ENCODE data around the gene SCN2A.

SCN2A gene

DNA sequence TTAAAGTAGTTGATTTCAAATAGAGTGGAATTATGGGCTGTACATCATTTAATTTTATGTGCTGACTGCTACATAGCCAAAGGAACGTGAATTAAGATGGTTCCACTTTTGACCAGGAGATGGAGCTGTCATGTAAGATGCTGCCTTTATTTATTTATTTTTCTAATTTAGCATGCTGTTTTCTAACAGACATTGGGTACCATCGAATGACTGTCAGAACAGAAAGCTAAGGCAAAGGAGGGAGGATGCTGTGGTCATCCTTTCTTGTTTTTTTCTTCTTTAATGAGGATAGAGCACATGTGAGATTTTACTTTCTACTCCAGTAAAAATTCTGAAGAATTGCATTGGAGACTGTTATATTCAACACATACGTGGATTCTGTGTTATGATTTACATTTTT, at the start of gene SCN2A:
SCN2A (plus strand) TSS at position 185 of the 400 bp plus-strand sequence. CDS start 56,410 bp downstream, outside the sequence.
- peak in 1 of 2 donors; percentile 63 for DNase-seq

GRCh38 chr2:165191096-165191728, 48.0 kb upstream of the SCN2A start:
- no peak for DNase-seq

GRCh38 chr2:165192729-165193128, 46.5 kb upstream of the SCN2A start:
- no peak for DNase-seq

GRCh38 chr2:165193178-165193777, 45.9 kb upstream of the SCN2A start:
- no peak for DNase-seq

- DNase-seq, result no peak
Measured at GRCh38 chr2:165196411-165196810, 42.8 kb upstream of the SCN2A start.

- no peak for DNase-seq
Measured at GRCh38 chr2:165197346-165197745, 41.9 kb upstream of the SCN2A start.

- DNase-seq, result no peak
Measured at GRCh38 chr2:165198181-165198580, 41.0 kb upstream of the SCN2A start.

DNA sequence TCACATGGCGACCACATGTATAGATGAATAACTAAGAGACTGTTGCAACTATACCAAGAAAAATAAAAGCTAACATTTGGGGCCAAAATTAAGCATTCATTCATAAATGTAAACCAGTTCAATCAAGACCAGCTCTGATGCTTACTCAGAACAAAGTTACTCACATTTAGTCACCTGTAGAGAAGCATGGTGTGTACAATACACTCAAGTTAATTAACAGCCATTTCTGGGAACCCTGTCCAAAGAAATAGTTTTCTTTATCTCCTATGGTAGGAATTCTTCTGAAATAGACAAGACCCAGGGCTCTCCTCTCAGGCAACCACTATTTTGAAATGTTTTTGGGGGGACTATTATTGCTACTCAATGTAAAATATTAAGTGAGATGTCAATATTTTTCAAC, 37.0 kb upstream of the SCN2A start:
- DNase-seq, result no peak

- DNase-seq, result peak; percentile 9 to 54
Measured at GRCh38 chr2:165203689-165204559, 35.3 kb upstream of the SCN2A start, which contains the start of gene SCN3A. SCN3A (minus strand) TSS chr2:165204050; CDS start chr2:165176394, 27,656 bp downstream.

DNA sequence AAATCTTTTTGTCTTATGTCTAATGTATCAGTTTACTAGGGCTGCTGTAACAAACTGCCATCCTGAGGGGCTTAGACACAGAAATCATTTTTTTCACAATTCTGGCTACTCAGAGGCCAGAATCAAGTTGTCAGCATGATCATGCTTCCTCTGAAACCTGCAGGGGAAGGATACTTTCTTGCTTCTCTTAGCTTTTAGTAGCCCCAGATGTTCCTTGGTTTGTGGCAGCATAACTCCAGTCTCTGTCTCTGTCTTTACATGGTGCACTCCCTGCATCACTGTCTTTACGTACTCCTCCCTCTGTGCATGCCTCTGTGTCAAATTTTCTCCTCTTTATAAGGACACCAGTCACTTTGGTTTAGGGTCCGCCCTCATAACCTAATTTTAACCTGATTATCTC, 33.3 kb upstream of the SCN2A start:
- no peak for DNase-seq

GRCh38 chr2:165208094-165208493, 31.1 kb upstream of the SCN2A start:
- no peak for DNase-seq

DNA sequence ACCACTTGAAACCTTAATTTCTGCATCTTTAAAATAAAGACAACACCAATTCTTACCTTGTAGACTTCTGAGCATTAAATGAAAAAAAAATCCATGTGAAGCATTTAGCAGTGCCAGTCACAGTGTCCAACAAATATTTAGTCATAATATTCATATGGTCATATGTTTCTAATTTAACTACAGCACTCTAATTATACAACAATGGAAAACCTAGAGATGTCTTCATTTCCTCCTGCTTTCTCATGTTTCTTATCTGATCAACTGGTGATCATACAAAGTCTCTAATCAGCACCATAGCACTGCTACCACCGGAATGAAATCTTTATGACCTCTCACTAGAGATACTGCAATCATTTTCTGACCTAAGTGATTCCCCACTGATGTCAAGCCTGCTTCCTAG, 25.1 kb upstream of the SCN2A start:
- DNase-seq, result no peak

- no peak for DNase-seq
Measured at GRCh38 chr2:165219481-165219880, 19.7 kb upstream of the SCN2A start.

DNA sequence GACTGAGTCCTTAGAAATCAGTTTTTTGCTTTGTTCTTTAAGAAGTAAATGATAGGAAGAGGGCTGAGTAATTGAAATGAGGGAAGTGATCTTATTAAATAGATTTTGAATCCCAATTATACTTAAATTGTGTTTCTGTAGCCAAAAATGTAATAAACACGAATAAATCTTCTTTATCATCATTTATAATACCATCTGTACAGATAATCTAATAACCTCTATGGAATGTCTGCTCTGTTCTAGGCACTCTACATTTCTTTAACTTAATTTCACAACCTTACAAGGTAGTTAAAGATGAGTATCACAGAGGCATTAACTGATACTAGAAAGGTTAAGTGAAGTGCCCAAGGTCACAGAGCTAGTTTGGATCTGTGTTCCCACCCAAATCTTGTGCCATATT, 14.3 kb upstream of the SCN2A start:
- DNase-seq, result no peak

GRCh38 chr2:165227571-165227970, 11.6 kb upstream of the SCN2A start:
- no peak for DNase-seq

DNA sequence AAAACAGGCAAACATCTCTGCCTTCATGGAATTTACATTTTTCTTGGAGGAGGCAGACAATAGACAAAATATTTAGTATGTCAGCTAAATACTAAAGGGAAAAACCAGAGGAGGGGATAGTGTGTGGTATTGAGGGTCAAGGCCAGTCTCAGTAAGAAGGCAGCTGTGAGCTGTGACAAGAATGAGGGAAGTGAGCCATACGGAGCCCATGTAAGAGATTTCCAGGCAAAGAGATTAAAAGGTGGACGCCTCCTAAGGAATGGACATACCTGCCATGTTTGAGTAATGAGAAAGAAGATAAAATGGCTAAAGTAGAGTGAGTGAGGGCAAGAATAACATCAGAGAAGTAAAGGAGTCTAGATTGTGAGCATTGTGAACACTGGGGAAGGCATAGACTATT, 2.2 kb upstream of the SCN2A start:
- no peak for DNase-seq

DNA sequence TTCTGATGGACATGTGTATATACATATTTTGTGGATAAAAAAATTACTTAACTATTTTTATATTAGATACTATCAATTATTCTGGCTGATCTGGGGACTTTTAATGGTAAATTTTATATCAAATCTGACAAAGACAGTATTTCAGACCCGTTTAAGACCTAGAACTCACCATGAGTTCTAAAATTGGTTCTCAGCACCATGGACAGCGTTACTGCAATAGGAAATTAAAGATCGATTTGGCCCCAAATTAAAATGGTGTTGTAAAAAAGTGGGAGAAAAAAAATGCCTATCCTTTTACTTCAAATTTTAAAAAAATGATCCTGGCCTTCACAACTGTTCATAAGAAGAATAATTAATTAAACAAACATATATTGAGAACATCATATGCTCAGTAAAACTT, 919 bp upstream of the SCN2A start:
- no peak for DNase-seq

- peak in 1 of 2 donors; percentile 24 for DNase-seq
Measured at GRCh38 chr2:165239856-165240515, 772 bp downstream of the SCN2A start.

DNA sequence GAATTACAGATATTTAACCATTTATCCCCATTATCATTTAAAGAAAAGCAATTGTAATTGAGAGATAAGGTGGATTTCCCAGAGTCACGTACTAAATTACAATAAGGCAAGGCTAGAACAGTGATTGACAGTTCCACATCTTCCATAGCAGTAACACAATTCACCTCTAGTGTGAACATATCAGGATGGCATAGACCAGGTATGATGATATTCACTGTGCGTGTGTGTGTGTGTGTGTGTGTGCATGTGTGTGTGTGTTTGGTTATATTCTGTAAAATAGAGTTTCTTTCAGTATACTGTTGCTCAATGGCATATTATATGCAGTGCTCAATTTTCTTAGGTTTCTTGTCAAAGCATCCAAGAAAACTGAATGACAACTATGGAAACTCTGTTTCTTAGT, 1.7 kb downstream of the SCN2A start:
- no peak for DNase-seq

- DNase-seq, result no peak
Measured at GRCh38 chr2:165245081-165245793, 6.0 kb downstream of the SCN2A start.

GRCh38 chr2:165248238-165248637, 9.0 kb downstream of the SCN2A start:
- DNase-seq, result no peak

DNA sequence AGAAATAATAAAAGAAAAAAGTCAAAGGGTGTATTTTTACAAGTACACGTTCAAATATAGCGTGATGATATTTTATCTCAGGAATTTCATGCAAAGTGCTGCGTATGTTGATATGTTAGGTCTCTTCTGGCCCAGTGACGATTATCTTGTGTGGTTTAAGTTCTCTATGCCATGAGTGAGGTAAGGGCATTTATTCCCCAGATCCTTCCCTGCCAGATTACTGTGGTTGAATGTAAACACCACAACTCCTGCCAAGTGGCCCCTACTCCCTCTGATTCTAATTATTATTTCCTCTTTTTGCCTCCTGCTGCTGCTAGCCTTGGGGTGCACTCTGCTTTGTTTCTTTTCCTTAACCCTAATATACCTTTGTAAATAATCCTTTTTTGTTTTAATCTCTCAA, 12.2 kb downstream of the SCN2A start:
- no peak for DNase-seq

GRCh38 chr2:165253178-165253577, 14.0 kb downstream of the SCN2A start:
- DNase-seq, result no peak
